Left ventricle myocardium inferior (tissue), 1 donor: ENCODE measurements around the gene CATSPER3. TPM values are rescaled to one million over a fixed set of nuclear protein-coding genes. Genes with fewer than 3 reads are reported as not detected.

Source experiments
- DNase-seq: peaks from one replicate; pipeline ENCODE4 v3.0.0-alpha.2; 2020
- H3K27ac ChIP-seq: fragments of 200-600 bp; replicated peaks from 2 replicates; pipeline ENCODE4 v1.8.0; 2021
- H3K27me3 ChIP-seq: fragments of 200-600 bp; 2 replicates; pipeline ENCODE4 v1.8.0; 2021; ENCODE audit warnings: low read depth
- H3K36me3 ChIP-seq: fragments of 200-600 bp; 2 replicates; pipeline ENCODE4 v1.8.0; 2021
- H3K4me1 ChIP-seq: fragments of 200-600 bp; 2 replicates; pipeline ENCODE4 v1.8.0; 2021
- H3K4me3 ChIP-seq: fragments of 200-600 bp; 2 replicates; pipeline ENCODE4 v1.8.0; 2021; ENCODE audit warnings: mild to moderate bottlenecking, moderate library complexity
- H3K9me3 ChIP-seq: fragments of 200-600 bp; replicated peaks from 2 replicates; pipeline ENCODE4 v1.8.0; 2021
- intact Hi-C: fragments of 100-400 bp; cut with micrococcal nuclease; formaldehyde crosslinking; loops from one replicate; pipeline ENCODE4 v1.11.0; 2022
- total RNA-seq: library from RNA; stranded (reverse); fragmentation: NEBNext Ultra II Directional; extraction: Animal tissue kit (Norgen Biotek cat#: 25700); gene quantifications from one replicate; pipeline ENCODE4 v1.2.1, GENCODE V29; 2021
- TF ChIP-seq, protein P1 (sequence below): fragments of 200-600 bp; IDR thresholded peaks from 2 replicates; pipeline ENCODE4 v1.8.0; 2021; ENCODE audit warnings: antibody characterized with exemption, mild to moderate bottlenecking, borderline replicate concordance
- donor health status: DM: no; HTN: yes; CAD: no; lungs with severe emphysema.

CATSPER3 gene
- total RNA-seq, 1 donor from 2014 or later = 0.49 TPM

GRCh38 chr5:134958755-134959154 is 9.0 kb upstream of the CATSPER3 start:
- TF ChIP-seq, protein P1, sequence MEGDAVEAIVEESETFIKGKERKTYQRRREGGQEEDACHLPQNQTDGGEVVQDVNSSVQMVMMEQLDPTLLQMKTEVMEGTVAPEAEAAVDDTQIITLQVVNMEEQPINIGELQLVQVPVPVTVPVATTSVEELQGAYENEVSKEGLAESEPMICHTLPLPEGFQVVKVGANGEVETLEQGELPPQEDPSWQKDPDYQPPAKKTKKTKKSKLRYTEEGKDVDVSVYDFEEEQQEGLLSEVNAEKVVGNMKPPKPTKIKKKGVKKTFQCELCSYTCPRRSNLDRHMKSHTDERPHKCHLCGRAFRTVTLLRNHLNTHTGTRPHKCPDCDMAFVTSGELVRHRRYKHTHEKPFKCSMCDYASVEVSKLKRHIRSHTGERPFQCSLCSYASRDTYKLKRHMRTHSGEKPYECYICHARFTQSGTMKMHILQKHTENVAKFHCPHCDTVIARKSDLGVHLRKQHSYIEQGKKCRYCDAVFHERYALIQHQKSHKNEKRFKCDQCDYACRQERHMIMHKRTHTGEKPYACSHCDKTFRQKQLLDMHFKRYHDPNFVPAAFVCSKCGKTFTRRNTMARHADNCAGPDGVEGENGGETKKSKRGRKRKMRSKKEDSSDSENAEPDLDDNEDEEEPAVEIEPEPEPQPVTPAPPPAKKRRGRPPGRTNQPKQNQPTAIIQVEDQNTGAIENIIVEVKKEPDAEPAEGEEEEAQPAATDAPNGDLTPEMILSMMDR = no peak

DNA sequence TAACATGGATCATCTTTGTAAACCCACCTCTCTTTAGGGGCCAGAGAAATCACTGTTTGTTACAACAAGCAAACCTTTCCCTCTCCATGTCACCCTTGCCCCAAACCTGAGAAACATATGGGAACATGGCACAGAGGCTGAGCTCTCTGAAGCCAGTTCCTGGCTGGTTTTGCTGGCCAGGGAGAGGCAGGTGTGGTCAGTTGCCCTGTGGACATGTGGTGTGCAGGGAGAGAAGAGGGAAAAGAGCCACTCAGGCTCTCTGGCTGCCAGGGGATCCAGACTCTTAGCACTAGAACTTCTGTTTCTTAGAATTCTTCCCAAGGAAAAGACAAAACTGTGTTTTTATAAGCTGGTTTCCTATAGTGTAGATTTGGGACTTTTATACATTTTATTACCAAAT is 4.6 kb upstream of the CATSPER3 start:
- no peak for DNase-seq
- Histone ChIP-seq H3K36me3 (peaks cover 40% of the 10 kb centered on the region), H3K4me3 (no peak overlapping the region), H3K27me3 (no peaks in the 10 kb centered on the region), H3K27ac (no peak overlapping the region), H3K4me1 (no peaks in the 10 kb centered on the region), H3K9me3 (no peaks in the 10 kb centered on the region)
- TF ChIP-seq, protein P1 = no peak
- intact Hi-C loops = no loop called here

More at GRCh38 chr5:134958755-134959154, 9.0 kb upstream of the CATSPER3 start:
- Histone ChIP-seq H3K4me3 (no peak overlapping the region), H3K9me3 (peaks cover 16% of the 10 kb centered on the region), H3K4me1 (no peaks in the 10 kb centered on the region), H3K27me3 (no peaks in the 10 kb centered on the region), H3K27ac (no peak overlapping the region), H3K36me3 (peaks cover 43% of the 10 kb centered on the region)
- no peak for DNase-seq
- intact Hi-C loops = no loop called here

- no peaks in the 10 kb centered on the region for H3K4me1 ChIP-seq
- no peak overlapping the region for H3K4me3 ChIP-seq
- H3K36me3 ChIP-seq = peaks cover 41% of the 10 kb centered on the region
- no peak overlapping the region for H3K27ac ChIP-seq
- TF ChIP-seq, protein P1 = no peak
- H3K9me3 ChIP-seq = no peaks in the 10 kb centered on the region
- intact Hi-C loops = no loop called here
- DNase-seq = no peak
- H3K27me3 ChIP-seq = no peaks in the 10 kb centered on the region
Observed at GRCh38 chr5:134964359-134965270, 3.1 kb upstream of the CATSPER3 start.

DNA sequence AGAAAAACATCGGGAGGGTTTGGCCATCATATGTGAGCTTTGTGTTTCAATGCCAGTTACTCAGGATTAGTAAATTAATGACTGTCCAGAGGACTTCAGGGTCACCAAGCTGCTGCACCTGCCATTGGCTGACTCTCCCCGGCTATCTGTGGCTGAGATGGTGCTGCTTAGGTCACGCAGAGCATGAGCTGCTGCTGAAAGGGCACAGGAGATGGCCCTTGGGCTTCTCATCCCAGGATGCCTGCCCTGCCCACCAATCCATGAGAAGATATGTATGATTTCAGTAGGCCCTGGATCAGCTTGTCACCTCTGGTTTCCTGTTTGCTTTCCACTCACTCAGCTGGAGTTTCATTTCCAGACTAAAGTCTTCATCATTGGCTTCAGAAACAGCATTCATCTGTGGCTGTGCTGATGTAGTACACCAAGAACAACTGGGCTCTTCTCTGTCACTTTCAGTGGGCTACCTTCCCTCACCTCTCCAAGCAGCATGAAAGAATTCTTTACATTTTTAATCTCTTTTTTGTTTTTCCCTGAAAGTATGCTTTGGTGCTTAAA is 2.4 kb upstream of the CATSPER3 start:
- intact Hi-C loops = no loop called here
- no peak for DNase-seq
- no peaks in the 10 kb centered on the region for H3K4me1 ChIP-seq
- H3K4me3 ChIP-seq = no peak overlapping the region
- TF ChIP-seq, protein P1 = no peak
- no peaks in the 10 kb centered on the region for H3K27me3 ChIP-seq
- peaks cover 42% of the 10 kb centered on the region for H3K36me3 ChIP-seq
- no peak overlapping the region for H3K27ac ChIP-seq
- no peaks in the 10 kb centered on the region for H3K9me3 ChIP-seq

DNA sequence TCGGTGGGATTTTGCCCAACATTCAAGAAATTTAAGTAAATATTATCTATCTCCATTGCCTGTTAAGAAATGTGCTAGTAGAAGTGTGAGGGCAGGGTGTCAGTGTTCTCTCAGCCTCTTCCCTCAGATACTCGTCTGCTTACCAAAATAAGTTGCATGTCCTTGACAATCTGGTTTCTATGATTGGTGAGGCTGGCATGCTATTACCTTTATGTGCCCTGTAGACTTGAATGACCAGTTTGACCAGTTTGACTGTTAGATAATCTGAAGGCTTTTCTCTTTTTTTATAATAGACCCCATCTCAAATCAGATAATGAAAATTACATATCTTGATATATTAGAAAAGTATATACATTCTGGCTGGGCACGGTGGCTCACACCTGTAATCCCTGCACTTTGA is 348 bp downstream of the CATSPER3 start:
- intact Hi-C loops = no loop called here
- Histone ChIP-seq H3K4me1 (no peaks in the 10 kb centered on the region), H3K36me3 (peaks cover 17% of the 10 kb centered on the region), H3K27me3 (no peaks in the 10 kb centered on the region), H3K27ac (no peak overlapping the region), H3K9me3 (no peaks in the 10 kb centered on the region), H3K4me3 (no peak overlapping the region)
- DNase-seq = no peak
- TF ChIP-seq, protein P1 = no peak
